ENCODE data around the gene C2CD2. TPM values are rescaled to one million over a fixed set of nuclear protein-coding genes. Genes with fewer than 3 reads are reported as not detected.

C2CD2 gene
- polyA plus RNA-seq (2012; ENCODE audit: insufficient read length, low read depth): 6.9 TPM

GRCh38 chr21:41953831-41954653 is at the start of gene C2CD2:
Gene C2CD2 (minus strand): TSS chr21:41954018. CDS start chr21:41953648, 370 bp downstream.
- TF ChIP-seq TAF1 (IDR thresholded peaks at IDR 0.05; ENCODE audit: borderline replicate concordance, insufficient read depth, low read length) (no peak), REST (IDR thresholded peaks at IDR 0.05; ENCODE audit: insufficient read depth in 1 of 2, low read depth in 2 of 2, low read length in 2 of 2) (no peak), POLR2AphosphoS5 (IDR thresholded peaks at IDR 0.05; ENCODE audit: low read depth, low read length) (no peak), SIN3A (IDR thresholded peaks at IDR 0.05; ENCODE audit: borderline replicate concordance, insufficient read depth, low read length) (no peak), FOXP2 (optimal IDR thresholded peaks at IDR 0.05; ENCODE audit: borderline replicate concordance, extremely low read depth, extremely low read length, insufficient read depth) (peak; percentile 9)

DNA sequence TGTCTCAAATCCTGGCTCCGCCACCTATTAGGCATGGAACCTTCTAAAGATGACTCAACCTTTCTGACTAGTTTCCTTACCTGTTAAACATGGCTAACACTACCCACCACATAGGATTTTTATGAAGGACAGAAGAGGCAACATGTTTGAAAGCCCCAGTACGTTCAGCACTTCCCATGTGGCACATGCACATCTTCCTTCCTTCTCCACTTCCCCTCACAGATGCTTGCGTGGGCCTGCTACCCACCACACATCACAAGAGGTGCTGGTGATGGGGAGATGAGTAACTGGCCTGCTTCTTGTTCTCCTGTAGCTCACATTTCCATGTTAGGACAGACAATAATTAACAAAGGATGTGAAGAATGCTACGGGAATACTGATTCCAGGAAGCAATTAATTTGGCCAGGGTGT is 49.2 kb upstream of the C2CD2 start:
- TF ChIP-seq FOXP2 (optimal IDR thresholded peaks at IDR 0.05; ENCODE audit: borderline replicate concordance, extremely low read depth, extremely low read length, insufficient read depth) (no peak), POLR2AphosphoS5 (IDR thresholded peaks at IDR 0.05; ENCODE audit: low read depth, low read length) (no peak), TAF1 (IDR thresholded peaks at IDR 0.05; ENCODE audit: borderline replicate concordance, insufficient read depth, low read length) (no peak), REST (IDR thresholded peaks at IDR 0.05; ENCODE audit: insufficient read depth in 1 of 2, low read depth in 2 of 2, low read length in 2 of 2) (no peak), SIN3A (IDR thresholded peaks at IDR 0.05; ENCODE audit: borderline replicate concordance, insufficient read depth, low read length) (no peak)

GRCh38 chr21:42002421-42002958 is 48.7 kb upstream of the C2CD2 start:
- no peak for TF ChIP-seq SIN3A (IDR thresholded peaks at IDR 0.05; ENCODE audit: borderline replicate concordance, insufficient read depth, low read length)
- no peak for TF ChIP-seq TAF1 (IDR thresholded peaks at IDR 0.05; ENCODE audit: borderline replicate concordance, insufficient read depth, low read length)

DNA sequence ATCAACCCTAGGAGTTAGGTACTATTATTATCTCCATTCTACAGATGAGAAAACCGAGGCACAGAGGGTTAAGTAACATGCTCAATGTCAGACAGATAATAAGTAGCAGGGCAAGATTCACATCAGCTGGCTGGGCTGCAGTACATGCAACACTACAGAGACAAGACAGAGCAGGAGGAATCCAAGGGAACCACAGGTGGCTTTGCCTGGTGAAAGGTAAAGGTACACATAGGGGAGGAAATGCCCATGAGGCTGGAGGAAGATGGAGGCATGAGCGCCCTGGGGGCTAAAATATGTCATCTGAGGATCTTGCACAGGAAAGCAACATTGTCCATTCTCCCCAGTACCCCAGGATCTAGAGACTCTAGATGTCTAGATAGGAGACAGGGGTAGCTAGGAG is 48.0 kb upstream of the C2CD2 start:
- no peak for TF ChIP-seq POLR2AphosphoS5 (IDR thresholded peaks at IDR 0.05; ENCODE audit: low read depth, low read length)
- no peak for TF ChIP-seq TAF1 (IDR thresholded peaks at IDR 0.05; ENCODE audit: borderline replicate concordance, insufficient read depth, low read length)
- TF ChIP-seq FOXP2 (optimal IDR thresholded peaks at IDR 0.05; ENCODE audit: borderline replicate concordance, extremely low read depth, extremely low read length, insufficient read depth): no peak

- TF ChIP-seq TAF1 (IDR thresholded peaks at IDR 0.05; ENCODE audit: borderline replicate concordance, insufficient read depth, low read length): no peak
- no peak for TF ChIP-seq POLR2AphosphoS5 (IDR thresholded peaks at IDR 0.05; ENCODE audit: low read depth, low read length)
- TF ChIP-seq SIN3A (IDR thresholded peaks at IDR 0.05; ENCODE audit: borderline replicate concordance, insufficient read depth, low read length): no peak
Observed at GRCh38 chr21:42000908-42001307, 47.1 kb upstream of the C2CD2 start.

DNA sequence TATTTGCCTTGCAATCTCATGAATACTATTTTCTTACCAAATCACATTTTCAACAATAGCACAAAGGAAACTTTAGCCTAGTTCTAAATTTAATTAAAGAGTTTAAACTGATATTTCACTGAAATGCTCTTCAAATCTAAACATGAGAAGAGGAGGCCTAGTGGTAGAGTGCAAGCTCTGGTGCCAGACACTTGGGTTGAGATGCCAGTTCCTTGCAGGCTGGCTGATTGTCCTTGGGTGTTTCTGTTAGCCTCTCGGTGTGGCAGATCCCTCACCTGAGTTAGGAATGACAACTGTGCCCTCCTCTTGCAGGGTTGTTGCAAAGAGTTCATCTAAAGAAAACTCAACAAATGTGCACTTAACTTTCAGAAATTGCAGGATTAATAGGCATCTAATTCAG is 43.8 kb upstream of the C2CD2 start:
- TF ChIP-seq POLR2AphosphoS5 (IDR thresholded peaks at IDR 0.05; ENCODE audit: low read depth, low read length) (no peak), FOXP2 (optimal IDR thresholded peaks at IDR 0.05; ENCODE audit: borderline replicate concordance, extremely low read depth, extremely low read length, insufficient read depth) (no peak), SIN3A (IDR thresholded peaks at IDR 0.05; ENCODE audit: borderline replicate concordance, insufficient read depth, low read length) (no peak)

GRCh38 chr21:41995577-41995976 is 41.8 kb upstream of the C2CD2 start:
- TF ChIP-seq POLR2AphosphoS5 (IDR thresholded peaks at IDR 0.05; ENCODE audit: low read depth, low read length) (no peak), FOXP2 (optimal IDR thresholded peaks at IDR 0.05; ENCODE audit: borderline replicate concordance, extremely low read depth, extremely low read length, insufficient read depth) (no peak), SIN3A (IDR thresholded peaks at IDR 0.05; ENCODE audit: borderline replicate concordance, insufficient read depth, low read length) (no peak), REST (IDR thresholded peaks at IDR 0.05; ENCODE audit: insufficient read depth in 1 of 2, low read depth in 2 of 2, low read length in 2 of 2) (no peak), TAF1 (IDR thresholded peaks at IDR 0.05; ENCODE audit: borderline replicate concordance, insufficient read depth, low read length) (no peak)

Measured in PFSK-1 (cell line).